ENCODE measurements around the gene COL5A3.

DNA sequence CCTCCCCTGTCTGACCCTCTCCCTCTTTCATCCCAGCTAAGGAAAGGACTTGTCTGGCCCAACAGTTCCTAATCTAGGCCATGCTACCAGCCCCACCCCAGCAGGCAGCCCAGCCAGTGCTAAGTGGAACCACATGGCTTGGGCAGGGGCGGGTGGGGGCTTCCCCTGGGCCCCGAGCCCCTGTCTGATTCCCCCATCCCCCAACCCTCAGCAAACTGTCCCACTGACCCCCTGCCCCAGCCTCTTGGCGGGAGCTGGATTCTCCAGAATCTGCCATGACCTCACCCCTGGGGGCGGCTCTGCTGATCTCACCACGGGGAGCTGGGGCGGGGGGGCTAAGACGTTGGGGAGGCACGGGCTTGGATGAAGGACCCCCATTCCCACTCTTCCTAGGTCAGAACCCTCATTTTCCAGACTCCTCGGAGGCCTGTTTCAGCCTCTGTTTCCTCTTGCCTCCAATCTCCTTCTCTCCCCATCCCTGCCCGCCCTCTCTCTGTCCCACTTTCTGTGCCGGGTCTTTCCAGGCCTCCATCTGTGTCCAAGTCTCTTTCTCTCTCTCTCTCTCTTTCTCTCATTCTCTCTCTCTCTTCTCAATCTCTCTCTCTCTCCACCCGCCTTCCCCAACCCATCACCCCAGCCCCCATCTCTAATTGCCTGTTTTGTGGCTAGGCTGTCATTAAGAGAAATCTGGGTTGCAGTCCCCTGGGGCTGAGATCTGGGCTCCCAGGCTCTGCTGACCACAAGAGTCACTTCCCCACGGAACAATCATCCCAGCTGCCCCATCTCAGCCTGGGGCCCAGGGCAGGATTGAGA lies 2.7 kb downstream of the COL5A3 start:
- TF ChIP-seq, protein P1, sequence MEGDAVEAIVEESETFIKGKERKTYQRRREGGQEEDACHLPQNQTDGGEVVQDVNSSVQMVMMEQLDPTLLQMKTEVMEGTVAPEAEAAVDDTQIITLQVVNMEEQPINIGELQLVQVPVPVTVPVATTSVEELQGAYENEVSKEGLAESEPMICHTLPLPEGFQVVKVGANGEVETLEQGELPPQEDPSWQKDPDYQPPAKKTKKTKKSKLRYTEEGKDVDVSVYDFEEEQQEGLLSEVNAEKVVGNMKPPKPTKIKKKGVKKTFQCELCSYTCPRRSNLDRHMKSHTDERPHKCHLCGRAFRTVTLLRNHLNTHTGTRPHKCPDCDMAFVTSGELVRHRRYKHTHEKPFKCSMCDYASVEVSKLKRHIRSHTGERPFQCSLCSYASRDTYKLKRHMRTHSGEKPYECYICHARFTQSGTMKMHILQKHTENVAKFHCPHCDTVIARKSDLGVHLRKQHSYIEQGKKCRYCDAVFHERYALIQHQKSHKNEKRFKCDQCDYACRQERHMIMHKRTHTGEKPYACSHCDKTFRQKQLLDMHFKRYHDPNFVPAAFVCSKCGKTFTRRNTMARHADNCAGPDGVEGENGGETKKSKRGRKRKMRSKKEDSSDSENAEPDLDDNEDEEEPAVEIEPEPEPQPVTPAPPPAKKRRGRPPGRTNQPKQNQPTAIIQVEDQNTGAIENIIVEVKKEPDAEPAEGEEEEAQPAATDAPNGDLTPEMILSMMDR (IDR thresholded peaks at IDR 0.05) = no peak
- TF ChIP-seq EP300 (IDR thresholded peaks at IDR 0.05) = no peak

Measured in sigmoid colon (tissue), 4 donors.